Nephron (organoid): ENCODE results near the gene AUH.

Experiments
- H3K27ac Mint-ChIP-seq, 3 experiments: 2 replicates each; pipeline ENCODE4 v1.8.0; 2020; ENCODE audit warnings: mixed read lengths in 3 of 3, mild to moderate bottlenecking in 2 of 3, moderate library complexity in 1 of 3
- H3K27me3 Mint-ChIP-seq: 2 replicates; pipeline ENCODE4 v1.8.0; 2021; ENCODE audit warnings: low read depth, mild to moderate bottlenecking, moderate library complexity, mixed read lengths
- H3K36me3 Mint-ChIP-seq: 2 replicates; pipeline ENCODE4 v1.8.0; 2020; ENCODE audit warnings: low read depth, mixed read lengths
- H3K4me1 Mint-ChIP-seq: 2 replicates; pipeline ENCODE4 v1.8.0; 2020; ENCODE audit warnings: mixed read lengths
- H3K4me3 Mint-ChIP-seq, 3 experiments: 2 replicates each; pipeline ENCODE4 v1.8.0; 2020; ENCODE audit warnings: mild to moderate bottlenecking in 3 of 3, mixed read lengths in 3 of 3, moderate library complexity in 2 of 3
- H3K9me3 Mint-ChIP-seq: 2 replicates; pipeline ENCODE4 v1.8.0; 2020; ENCODE audit warnings: mixed read lengths
- TF ChIP-seq, protein P1 (sequence below), 3 experiments: fragments of 200-600 bp; sonication (generic); IDR thresholded peaks; one replicate each; pipeline ENCODE4 v1.5.0; 2021; ENCODE audit warnings: antibody characterized with exemption in 3 of 3; ENCODE audit not compliant: unreplicated experiment in 3 of 3

Gene AUH

DNA sequence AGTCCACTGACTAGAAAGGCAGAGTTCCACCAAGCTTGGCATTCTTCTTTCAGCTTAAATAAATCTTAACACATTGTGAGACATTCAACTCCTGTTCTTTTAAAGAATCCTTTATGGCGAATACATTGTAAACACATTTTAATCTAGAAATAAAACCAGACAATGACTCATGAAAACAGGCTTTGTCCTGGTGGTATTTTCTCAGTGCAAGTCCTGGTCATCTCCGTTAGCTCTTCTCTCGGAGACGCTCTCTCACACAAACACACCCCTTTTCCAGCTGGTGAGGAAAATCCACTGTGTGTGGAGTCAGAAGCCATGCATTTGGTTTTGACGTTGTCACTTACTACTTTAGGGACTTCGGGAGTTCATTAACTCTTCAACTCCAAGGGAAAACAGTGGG, 140.4 kb downstream of the AUH start:
- H3K9me3 Mint-ChIP-seq: peaks cover 2% of the 10 kb centered on the region
- H3K4me3 Mint-ChIP-seq: no peak overlapping the region
- TF ChIP-seq, protein P1, sequence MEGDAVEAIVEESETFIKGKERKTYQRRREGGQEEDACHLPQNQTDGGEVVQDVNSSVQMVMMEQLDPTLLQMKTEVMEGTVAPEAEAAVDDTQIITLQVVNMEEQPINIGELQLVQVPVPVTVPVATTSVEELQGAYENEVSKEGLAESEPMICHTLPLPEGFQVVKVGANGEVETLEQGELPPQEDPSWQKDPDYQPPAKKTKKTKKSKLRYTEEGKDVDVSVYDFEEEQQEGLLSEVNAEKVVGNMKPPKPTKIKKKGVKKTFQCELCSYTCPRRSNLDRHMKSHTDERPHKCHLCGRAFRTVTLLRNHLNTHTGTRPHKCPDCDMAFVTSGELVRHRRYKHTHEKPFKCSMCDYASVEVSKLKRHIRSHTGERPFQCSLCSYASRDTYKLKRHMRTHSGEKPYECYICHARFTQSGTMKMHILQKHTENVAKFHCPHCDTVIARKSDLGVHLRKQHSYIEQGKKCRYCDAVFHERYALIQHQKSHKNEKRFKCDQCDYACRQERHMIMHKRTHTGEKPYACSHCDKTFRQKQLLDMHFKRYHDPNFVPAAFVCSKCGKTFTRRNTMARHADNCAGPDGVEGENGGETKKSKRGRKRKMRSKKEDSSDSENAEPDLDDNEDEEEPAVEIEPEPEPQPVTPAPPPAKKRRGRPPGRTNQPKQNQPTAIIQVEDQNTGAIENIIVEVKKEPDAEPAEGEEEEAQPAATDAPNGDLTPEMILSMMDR (IDR thresholded peaks at IDR 0.05; ENCODE audit: unreplicated experiment in 3 of 3): no peak
- peaks cover 38% of the 10 kb centered on the region for H3K36me3 Mint-ChIP-seq
- H3K27ac Mint-ChIP-seq: no peak overlapping the region
- peaks cover 21% of the 10 kb centered on the region for H3K4me1 Mint-ChIP-seq
- H3K27me3 Mint-ChIP-seq: no peaks in the 10 kb centered on the region

- Mint-ChIP-seq H3K4me1 (peaks cover 23% of the 10 kb centered on the region), H3K27ac (no peak overlapping the region), H3K4me3 (no peak overlapping the region), H3K9me3 (peaks cover 2% of the 10 kb centered on the region), H3K27me3 (no peaks in the 10 kb centered on the region), H3K36me3 (peaks cover 38% of the 10 kb centered on the region)
- TF ChIP-seq, protein P1 (IDR thresholded peaks at IDR 0.05; ENCODE audit: unreplicated experiment in 3 of 3): no peak
Observed at GRCh38 chr9:91220491-91221135, 141.1 kb downstream of the AUH start.

DNA sequence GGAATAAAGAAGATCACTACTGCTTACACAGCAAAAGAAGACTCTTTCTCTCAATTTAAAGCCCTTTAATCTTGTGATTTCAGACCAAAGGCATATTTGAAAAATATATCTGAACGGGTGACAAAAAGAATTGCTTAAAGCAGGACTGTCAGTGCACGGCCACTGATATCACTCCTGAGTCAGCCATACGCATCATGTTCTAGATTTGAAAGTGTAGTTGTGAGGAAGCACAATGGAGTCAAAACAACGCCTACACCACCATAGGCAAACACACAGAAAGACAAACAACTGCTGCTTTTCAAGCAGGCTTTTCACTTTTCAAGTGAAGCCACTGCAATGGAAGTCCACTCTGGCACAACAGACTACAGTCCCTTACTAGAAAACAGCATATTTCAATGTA, 141.7 kb downstream of the AUH start:
- H3K4me1 Mint-ChIP-seq: peaks cover 26% of the 10 kb centered on the region

DNA sequence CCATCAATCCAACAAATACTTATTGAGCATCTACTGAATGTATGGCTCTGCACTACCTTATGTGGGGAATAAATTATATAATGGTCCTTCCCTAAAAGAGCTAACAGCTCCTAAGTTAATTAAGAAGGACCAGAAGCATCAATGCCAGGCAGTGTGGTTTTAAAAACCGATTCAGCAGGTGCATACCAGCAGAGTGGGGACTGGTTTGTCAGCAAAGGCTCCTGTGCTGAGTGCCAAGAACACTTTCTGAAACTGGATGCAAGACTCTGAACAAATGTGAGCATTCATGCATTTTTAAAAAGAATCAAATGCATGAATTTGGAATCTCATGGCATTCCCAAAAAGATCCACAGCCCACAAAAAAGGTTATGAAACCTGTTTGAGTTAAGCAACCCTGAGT, 142.2 kb downstream of the AUH start:
- no peaks in the 10 kb centered on the region for H3K27me3 Mint-ChIP-seq
- peaks cover 26% of the 10 kb centered on the region for H3K4me1 Mint-ChIP-seq
- H3K36me3 Mint-ChIP-seq: peaks cover 39% of the 10 kb centered on the region
- TF ChIP-seq, protein P1 (IDR thresholded peaks at IDR 0.05; ENCODE audit: unreplicated experiment in 3 of 3): no peak
- no peak overlapping the region for H3K27ac Mint-ChIP-seq
- no peak overlapping the region for H3K4me3 Mint-ChIP-seq
- H3K9me3 Mint-ChIP-seq: no peaks in the 10 kb centered on the region

More for the DNA sequence above, 141.7 kb downstream of the AUH start:
- H3K27ac Mint-ChIP-seq: no peak overlapping the region
- H3K27me3 Mint-ChIP-seq: no peaks in the 10 kb centered on the region
- H3K9me3 Mint-ChIP-seq: no peaks in the 10 kb centered on the region
- peaks cover 38% of the 10 kb centered on the region for H3K36me3 Mint-ChIP-seq
- no peak overlapping the region for H3K4me3 Mint-ChIP-seq
- TF ChIP-seq, protein P1 (IDR thresholded peaks at IDR 0.05; ENCODE audit: unreplicated experiment in 3 of 3): no peak

DNA sequence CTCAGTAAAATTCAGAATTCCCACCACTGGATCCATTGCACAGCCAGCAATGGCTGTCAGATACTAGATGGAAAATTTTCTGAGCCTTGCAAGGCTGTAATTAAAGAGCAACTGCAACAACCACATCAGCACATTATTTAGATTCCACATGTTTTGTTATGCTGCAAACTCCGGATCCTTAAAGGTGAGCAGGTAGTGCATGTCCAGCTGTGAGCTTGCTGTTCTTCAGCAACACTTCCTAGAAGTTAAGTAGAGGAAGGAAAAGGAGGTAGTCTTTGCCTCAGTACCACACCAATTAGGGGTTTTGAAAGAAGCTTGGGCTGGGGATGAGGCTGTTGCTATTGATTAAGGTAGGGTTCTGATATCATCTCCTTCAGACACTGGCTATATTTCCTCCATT, 144.3 kb downstream of the AUH start:
- no peak overlapping the region for H3K27ac Mint-ChIP-seq
- H3K36me3 Mint-ChIP-seq: peaks cover 52% of the 10 kb centered on the region
- H3K9me3 Mint-ChIP-seq: no peaks in the 10 kb centered on the region
- H3K27me3 Mint-ChIP-seq: no peaks in the 10 kb centered on the region
- TF ChIP-seq, protein P1 (IDR thresholded peaks at IDR 0.05; ENCODE audit: unreplicated experiment in 3 of 3): no peak
- peaks cover 23% of the 10 kb centered on the region for H3K4me1 Mint-ChIP-seq
- no peak overlapping the region for H3K4me3 Mint-ChIP-seq

DNA sequence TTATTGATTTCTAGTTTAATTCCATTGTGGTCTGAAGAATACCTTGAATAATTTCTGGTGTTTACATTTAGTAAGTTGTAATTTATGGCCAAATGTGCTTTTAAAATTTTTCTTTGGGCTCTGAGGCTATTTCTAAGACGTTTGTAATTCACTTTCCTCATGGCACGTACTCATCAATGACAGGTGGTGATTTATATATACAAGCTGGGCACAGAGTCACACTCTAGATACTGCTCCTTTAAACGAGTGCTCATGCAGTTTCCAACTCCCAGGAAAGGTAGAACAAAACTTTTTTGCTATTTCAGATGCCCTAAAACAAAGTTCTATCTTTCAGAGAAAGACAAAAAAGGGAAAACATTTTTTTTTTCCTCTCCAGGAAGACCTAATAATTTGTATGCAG, 146.9 kb downstream of the AUH start:
- Mint-ChIP-seq H3K4me3 (no peak overlapping the region), H3K36me3 (peaks cover 35% of the 10 kb centered on the region), H3K9me3 (no peaks in the 10 kb centered on the region), H3K27ac (no peak overlapping the region), H3K4me1 (peaks cover 16% of the 10 kb centered on the region), H3K27me3 (no peaks in the 10 kb centered on the region)
- TF ChIP-seq, protein P1 (IDR thresholded peaks at IDR 0.05; ENCODE audit: unreplicated experiment in 3 of 3): no peak
